Measurements from ENCODE around the gene FBN2.

- TF ChIP-seq CTCF (IDR thresholded peaks at IDR 0.05): no peak
- no peak for TF ChIP-seq POLR2A (IDR thresholded peaks at IDR 0.05)
Measured at GRCh38 chr5:128535251-128535650, 2.8 kb downstream of the FBN2 start.
